Cardiac muscle cell (in vitro differentiated cells and primary cell): ENCODE data around the gene CAV3. TPM values are rescaled to one million over a fixed set of nuclear protein-coding genes. Genes with fewer than 3 reads are reported as not detected.

Experiments used
- DNase-seq, 2 donors: peaks; one replicate each; pipeline versions ENCODE4 v3.0.0 to v3.0.0-alpha.2; 2010 to 2017; ENCODE audit warnings: low read depth in 1 of 2, low spot score in 1 of 2
- H3K27ac ChIP-seq: fragments of 200-600 bp; sonication (generic); 2 replicates; pipeline ENCODE4 v1.5.1; 2016
- H3K27me3 ChIP-seq: fragments of 200-600 bp; sonication (generic); 2 replicates; pipeline ENCODE4 v1.6.0; 2016; ENCODE audit warnings: control low read depth
- H3K36me3 ChIP-seq: fragments of 200-600 bp; sonication (generic); 2 replicates; pipeline ENCODE4 v1.5.1; 2016; ENCODE audit warnings: control low read depth
- H3K4me1 ChIP-seq: fragments of 200-600 bp; sonication (generic); 2 replicates; pipeline ENCODE4 v1.8.1; 2017; ENCODE audit warnings: low read depth, mild to moderate bottlenecking, mixed run types
- H3K4me3 ChIP-seq: fragments of 200-600 bp; sonication (generic); 2 replicates; pipeline ENCODE4 v1.5.1; 2016; ENCODE audit warnings: mild to moderate bottlenecking
- H3K9me3 ChIP-seq: fragments of 200-600 bp; sonication (generic); 2 replicates; pipeline ENCODE4 v1.5.1; 2017; ENCODE audit warnings: low read depth, mild to moderate bottlenecking, control low read depth
- polyA plus RNA-seq: library from polyadenylated mRNA; unstranded; fragments of >200 nt; fragmentation: Nextera tagmentation; extraction: Ambion mirVana; gene quantifications from 2 replicates; pipeline ENCODE4 v1.2.1, GENCODE V29; 2016
- total RNA-seq: library from RNA; depleted of rRNA; stranded (reverse); fragments of >200 nt; gene quantifications from 2 replicates; pipeline ENCODE4 v1.2.3, GENCODE V29; 2016
- TF ChIP-seq, protein P1 (sequence below): IDR thresholded peaks from 2 replicates; pipeline ENCODE4 v1.5.1; 2012; ENCODE audit warnings: low read depth, mild to moderate bottlenecking, low read length

Gene CAV3
- total and polyA plus RNA-seq, 2 experiments from 2014 or later = 0.09 to 0.39 TPM

DNA sequence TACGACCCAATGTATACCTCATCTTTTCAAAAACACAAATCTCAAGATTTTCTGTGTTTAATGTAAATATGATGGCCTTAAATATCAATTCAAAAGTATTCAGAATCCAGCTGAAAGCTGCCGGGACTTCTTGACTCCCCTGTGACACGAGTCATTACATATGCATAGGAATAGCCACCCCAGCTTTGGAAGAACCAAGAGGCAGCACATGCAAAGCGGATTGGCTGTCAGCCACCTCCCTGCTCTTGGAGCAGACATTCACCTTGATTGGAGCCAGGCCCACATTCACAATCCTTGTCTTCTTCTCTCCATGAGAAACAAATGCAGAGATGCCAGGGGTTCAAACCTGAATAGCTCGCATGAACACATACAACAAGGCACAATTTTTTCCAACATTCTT, 10.8 kb upstream of the CAV3 start:
- TF ChIP-seq, protein P1, sequence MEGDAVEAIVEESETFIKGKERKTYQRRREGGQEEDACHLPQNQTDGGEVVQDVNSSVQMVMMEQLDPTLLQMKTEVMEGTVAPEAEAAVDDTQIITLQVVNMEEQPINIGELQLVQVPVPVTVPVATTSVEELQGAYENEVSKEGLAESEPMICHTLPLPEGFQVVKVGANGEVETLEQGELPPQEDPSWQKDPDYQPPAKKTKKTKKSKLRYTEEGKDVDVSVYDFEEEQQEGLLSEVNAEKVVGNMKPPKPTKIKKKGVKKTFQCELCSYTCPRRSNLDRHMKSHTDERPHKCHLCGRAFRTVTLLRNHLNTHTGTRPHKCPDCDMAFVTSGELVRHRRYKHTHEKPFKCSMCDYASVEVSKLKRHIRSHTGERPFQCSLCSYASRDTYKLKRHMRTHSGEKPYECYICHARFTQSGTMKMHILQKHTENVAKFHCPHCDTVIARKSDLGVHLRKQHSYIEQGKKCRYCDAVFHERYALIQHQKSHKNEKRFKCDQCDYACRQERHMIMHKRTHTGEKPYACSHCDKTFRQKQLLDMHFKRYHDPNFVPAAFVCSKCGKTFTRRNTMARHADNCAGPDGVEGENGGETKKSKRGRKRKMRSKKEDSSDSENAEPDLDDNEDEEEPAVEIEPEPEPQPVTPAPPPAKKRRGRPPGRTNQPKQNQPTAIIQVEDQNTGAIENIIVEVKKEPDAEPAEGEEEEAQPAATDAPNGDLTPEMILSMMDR = no peak
- H3K27ac ChIP-seq = no peak overlapping the region
- H3K4me1 ChIP-seq = no peaks in the 10 kb centered on the region
- H3K36me3 ChIP-seq = no peaks in the 10 kb centered on the region
- no peaks in the 10 kb centered on the region for H3K27me3 ChIP-seq
- H3K9me3 ChIP-seq = no peaks in the 10 kb centered on the region
- no peak overlapping the region for H3K4me3 ChIP-seq
- no peak for DNase-seq

DNA sequence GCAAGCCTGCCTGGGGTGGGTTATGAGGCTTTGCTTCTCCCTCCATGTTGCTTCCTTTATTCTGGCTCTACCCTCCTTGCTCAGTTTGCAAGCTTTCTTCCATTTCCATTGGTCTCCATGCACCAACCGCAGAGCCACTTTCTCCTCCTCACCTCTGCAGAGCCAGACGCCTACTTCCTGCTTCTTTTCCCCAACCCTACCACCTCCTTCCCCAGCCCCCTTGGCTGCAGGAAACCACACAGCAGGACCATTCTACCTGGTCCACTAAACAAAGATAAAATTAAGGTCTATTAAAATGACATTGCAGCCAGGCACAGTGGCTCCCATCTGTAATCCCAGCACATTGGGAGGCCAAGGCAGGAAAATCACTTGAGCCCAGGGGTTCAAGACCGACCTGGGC, 10.0 kb upstream of the CAV3 start:
- no peaks in the 10 kb centered on the region for H3K36me3 ChIP-seq
- no peak for DNase-seq

DNA sequence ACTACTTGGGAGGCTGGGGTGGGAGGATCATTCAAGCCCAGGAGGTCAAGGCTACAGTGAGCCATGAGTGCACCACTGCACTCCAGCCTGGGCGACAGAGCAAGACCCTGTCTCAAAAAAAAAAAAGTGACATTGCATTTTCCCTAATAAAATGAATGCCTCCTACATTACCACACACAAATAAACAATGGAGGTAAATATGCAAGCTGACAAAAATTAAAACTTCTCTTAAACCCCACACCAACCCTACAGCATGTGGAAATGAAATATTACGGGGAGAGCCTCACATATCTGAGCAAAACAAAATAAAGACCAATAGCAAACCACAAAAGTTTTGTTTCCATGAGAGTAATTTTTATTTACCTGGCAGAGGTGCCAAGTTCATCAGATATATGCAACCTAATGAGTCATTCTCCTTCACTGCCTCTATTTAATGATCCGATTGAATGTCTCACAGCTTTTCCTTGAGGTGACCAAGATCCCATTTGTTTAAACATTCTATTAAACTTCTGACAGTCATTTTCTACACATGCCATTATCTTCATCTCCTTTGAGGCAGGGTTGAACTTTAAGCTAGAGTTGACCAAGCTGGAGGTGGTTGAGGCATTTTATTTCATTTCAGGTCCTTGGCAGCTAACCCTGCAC, 9.4 kb upstream of the CAV3 start:
- no peaks in the 10 kb centered on the region for H3K4me1 ChIP-seq
- no peaks in the 10 kb centered on the region for H3K27me3 ChIP-seq
- no peak for DNase-seq
- TF ChIP-seq, protein P1 = no peak
- H3K9me3 ChIP-seq = no peaks in the 10 kb centered on the region
- H3K27ac ChIP-seq = no peak overlapping the region
- no peak overlapping the region for H3K4me3 ChIP-seq
- no peaks in the 10 kb centered on the region for H3K36me3 ChIP-seq

More for the DNA sequence above, 10.0 kb upstream of the CAV3 start:
- no peak overlapping the region for H3K27ac ChIP-seq
- TF ChIP-seq, protein P1 = no peak
- no peaks in the 10 kb centered on the region for H3K4me1 ChIP-seq
- no peaks in the 10 kb centered on the region for H3K27me3 ChIP-seq
- H3K4me3 ChIP-seq = no peak overlapping the region
- no peaks in the 10 kb centered on the region for H3K9me3 ChIP-seq

DNA sequence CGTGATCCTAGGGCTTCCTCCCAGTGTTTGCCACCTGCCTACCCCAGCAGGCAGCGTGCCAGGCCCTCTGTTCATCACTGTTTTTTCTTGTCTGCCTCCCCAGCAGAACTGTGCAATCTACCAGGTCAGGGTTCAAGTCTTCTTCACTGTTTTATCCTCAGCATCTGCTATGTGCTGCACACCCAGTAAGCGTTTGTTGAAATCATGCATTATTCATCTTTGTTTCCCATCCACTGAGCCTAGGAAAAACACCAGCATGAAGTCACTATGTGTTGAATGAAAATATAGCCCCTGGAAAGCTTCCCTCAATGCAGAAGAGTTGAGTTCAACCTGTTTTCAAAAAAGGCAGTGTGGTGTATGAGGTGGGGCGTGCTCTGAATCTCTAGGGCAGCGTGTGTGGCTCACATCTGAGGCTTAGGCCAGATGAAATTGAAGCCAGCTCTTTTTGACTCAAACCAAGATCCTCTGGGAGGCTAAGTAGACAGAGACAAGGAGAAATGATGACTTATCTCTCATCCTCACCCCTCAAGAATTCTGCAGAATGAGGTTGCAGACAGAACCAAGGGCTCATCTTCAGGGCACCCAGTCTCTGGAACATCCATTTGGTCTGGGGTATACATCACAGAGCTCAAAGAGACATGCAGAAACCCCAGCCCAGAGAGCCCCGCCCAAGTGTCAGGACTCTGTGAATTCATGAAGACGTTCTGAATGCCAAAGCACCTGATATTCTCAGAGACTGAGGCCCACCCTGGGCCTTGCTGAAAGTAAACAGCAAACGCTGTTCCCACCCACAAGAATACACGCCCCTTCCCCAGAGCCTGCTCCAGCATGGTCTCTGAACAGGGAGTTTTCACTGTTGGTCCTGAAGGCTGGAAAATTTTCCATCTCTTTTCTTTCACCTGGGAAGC, 5.7 kb upstream of the CAV3 start:
- Histone ChIP-seq H3K4me1 (no peaks in the 10 kb centered on the region), H3K27ac (no peak overlapping the region), H3K27me3 (no peaks in the 10 kb centered on the region), H3K4me3 (no peak overlapping the region), H3K9me3 (no peaks in the 10 kb centered on the region), H3K36me3 (no peaks in the 10 kb centered on the region)
- TF ChIP-seq, protein P1 = no peak
- no peak for DNase-seq

DNA sequence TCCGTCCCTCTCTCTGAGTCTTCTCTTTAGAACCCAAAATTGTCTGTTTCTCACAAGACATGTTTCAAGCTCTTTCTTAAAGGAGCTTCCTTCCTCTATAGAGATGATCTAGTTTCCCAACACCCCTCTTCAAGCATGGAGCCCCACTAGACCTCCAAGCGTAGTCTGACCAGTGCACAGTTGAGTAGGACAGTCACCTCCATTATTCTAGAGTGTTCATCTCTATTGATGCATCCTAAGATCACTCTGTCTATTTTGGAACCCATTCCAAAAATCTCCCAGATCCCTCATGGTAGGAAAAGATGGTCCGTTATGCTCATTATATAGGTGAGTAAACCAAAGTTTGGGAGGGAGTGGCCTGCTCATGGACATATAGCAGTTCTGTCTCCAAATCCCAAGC, 4.1 kb upstream of the CAV3 start:
- Histone ChIP-seq H3K27ac (no peak overlapping the region), H3K4me3 (no peak overlapping the region), H3K9me3 (no peaks in the 10 kb centered on the region), H3K4me1 (no peaks in the 10 kb centered on the region), H3K36me3 (no peaks in the 10 kb centered on the region), H3K27me3 (no peaks in the 10 kb centered on the region)
- TF ChIP-seq, protein P1 = no peak
- no peak for DNase-seq
